Dendritic cell treated with granulocyte-macrophage colony-stimulating factor and Interleukin-4, amounts not matched to agents 40 ng/mL and 50 ng/mL, for 4 days (primary cell): Measurements from ENCODE around the gene GFI1B.
A peak's percentile ranks its signal among the peaks of the same experiment; 100 is the strongest.
"Not testable (repeated sequence)": the region's sequence is repeated elsewhere in the genome, so short reads cannot be mapped to it uniquely, and the experiment has no call there.

Source experiments
- H3K27ac Mint-ChIP-seq: one replicate; pipeline ENCODE4 v1.8.0; 2022; ENCODE audit warnings: mild to moderate bottlenecking, mixed read lengths
- H3K27me3 Mint-ChIP-seq: one replicate; pipeline ENCODE4 v1.8.0; 2022; ENCODE audit warnings: mild to moderate bottlenecking, mixed read lengths
- H3K36me3 Mint-ChIP-seq: one replicate; pipeline ENCODE4 v1.8.0; 2022; ENCODE audit warnings: low read depth, mixed read lengths
- H3K4me1 Mint-ChIP-seq: one replicate; pipeline ENCODE4 v1.8.0; 2022; ENCODE audit warnings: low read depth, mixed read lengths
- H3K4me3 Mint-ChIP-seq: one replicate; pipeline ENCODE4 v1.8.0; 2022; ENCODE audit warnings: mild to moderate bottlenecking, moderate library complexity, mixed read lengths
- H3K9me3 Mint-ChIP-seq: one replicate; pipeline ENCODE4 v1.8.0; 2022; ENCODE audit warnings: mixed read lengths
- intact Hi-C: fragments of 100-400 bp; cut with micrococcal nuclease; formaldehyde crosslinking; loops from one replicate; pipeline ENCODE4 v1.15.0; 2022

The GFI1B gene

GRCh38 chr9:132991351-132992300 is 13.1 kb downstream of the GFI1B start:
- peaks cover 41% of the 10 kb centered on the region for H3K4me1 Mint-ChIP-seq
- no peaks in the 10 kb centered on the region for H3K36me3 Mint-ChIP-seq
- intact Hi-C loops = no loop called here
- peak overlapping the region; percentile 11 for H3K27ac Mint-ChIP-seq
- H3K4me3 Mint-ChIP-seq = no peak overlapping the region
- H3K27me3 Mint-ChIP-seq = peaks cover 64% of the 10 kb centered on the region
- H3K9me3 Mint-ChIP-seq = no peaks in the 10 kb centered on the region

GRCh38 chr9:132993511-132993939 is 15.0 kb downstream of the GFI1B start:
- H3K4me3 Mint-ChIP-seq = no peak overlapping the region
- H3K9me3 Mint-ChIP-seq = no peaks in the 10 kb centered on the region
- no peak overlapping the region for H3K27ac Mint-ChIP-seq
- H3K27me3 Mint-ChIP-seq = peaks cover 49% of the 10 kb centered on the region
- peaks cover 41% of the 10 kb centered on the region for H3K4me1 Mint-ChIP-seq
- intact Hi-C loops = no loop called here
- no peaks in the 10 kb centered on the region for H3K36me3 Mint-ChIP-seq

- H3K4me1 Mint-ChIP-seq = peaks cover 41% of the 10 kb centered on the region
- peaks cover 52% of the 10 kb centered on the region for H3K27me3 Mint-ChIP-seq
- no peak overlapping the region for H3K4me3 Mint-ChIP-seq
- intact Hi-C loops = no loop called here
- H3K9me3 Mint-ChIP-seq = no peaks in the 10 kb centered on the region
- H3K27ac Mint-ChIP-seq = peak overlapping the region; percentile 20
- H3K36me3 Mint-ChIP-seq = no peaks in the 10 kb centered on the region
These were observed 16.1 kb downstream of the GFI1B start for GRCh38 chr9:132994410-132995120.

- intact Hi-C loops = no loop called here
- H3K9me3 Mint-ChIP-seq = no peaks in the 10 kb centered on the region
- H3K4me1 Mint-ChIP-seq = peaks cover 41% of the 10 kb centered on the region
- peak overlapping the region; percentile 20 for H3K27ac Mint-ChIP-seq
- no peaks in the 10 kb centered on the region for H3K36me3 Mint-ChIP-seq
- H3K27me3 Mint-ChIP-seq = peaks cover 55% of the 10 kb centered on the region
- H3K4me3 Mint-ChIP-seq = no peak overlapping the region
These were observed 16.6 kb downstream of the GFI1B start for GRCh38 chr9:132995121-132995420.

GRCh38 chr9:132995879-132996278 is 17.4 kb downstream of the GFI1B start:
- intact Hi-C loops = no loop called here
- H3K9me3 Mint-ChIP-seq = no peaks in the 10 kb centered on the region
- H3K4me3 Mint-ChIP-seq = no peak overlapping the region
- peaks cover 41% of the 10 kb centered on the region for H3K4me1 Mint-ChIP-seq
- H3K36me3 Mint-ChIP-seq = no peaks in the 10 kb centered on the region
- H3K27me3 Mint-ChIP-seq = peaks cover 55% of the 10 kb centered on the region
- peak overlapping the region; percentile 37 for H3K27ac Mint-ChIP-seq

GRCh38 chr9:132996526-132996925 is 18.0 kb downstream of the GFI1B start:
- H3K4me3 Mint-ChIP-seq = no peak overlapping the region
- no peaks in the 10 kb centered on the region for H3K9me3 Mint-ChIP-seq
- intact Hi-C loops = no loop called here
- H3K27me3 Mint-ChIP-seq = peaks cover 49% of the 10 kb centered on the region
- no peaks in the 10 kb centered on the region for H3K36me3 Mint-ChIP-seq
- H3K4me1 Mint-ChIP-seq = peaks cover 39% of the 10 kb centered on the region
- peak overlapping the region; percentile 37 for H3K27ac Mint-ChIP-seq

- Mint-ChIP-seq H3K4me1 (peaks cover 35% of the 10 kb centered on the region), H3K4me3 (no peak overlapping the region), H3K9me3 (no peaks in the 10 kb centered on the region), H3K36me3 (no peaks in the 10 kb centered on the region), H3K27me3 (peaks cover 48% of the 10 kb centered on the region), H3K27ac (no peak overlapping the region)
- intact Hi-C loops = no loop called here
These were observed 19.1 kb downstream of the GFI1B start for GRCh38 chr9:132997591-132997990.

- H3K9me3 Mint-ChIP-seq, H3K27ac Mint-ChIP-seq, H3K36me3 Mint-ChIP-seq, H3K4me3 Mint-ChIP-seq, intact Hi-C loops: not testable (repeated sequence)
- peaks cover 48% of the 10 kb centered on the region for H3K27me3 Mint-ChIP-seq
- peaks cover 42% of the 10 kb centered on the region for H3K4me1 Mint-ChIP-seq
These were observed 19.7 kb downstream of the GFI1B start for GRCh38 chr9:132998221-132998620.

GRCh38 chr9:132998831-132999635 is 20.5 kb downstream of the GFI1B start:
- Mint-ChIP-seq H3K4me3 (no peak overlapping the region), H3K4me1 (peaks cover 44% of the 10 kb centered on the region), H3K9me3 (no peaks in the 10 kb centered on the region), H3K27me3 (peaks cover 52% of the 10 kb centered on the region), H3K36me3 (no peaks in the 10 kb centered on the region), H3K27ac (peak overlapping the region; percentile 3)
- intact Hi-C loops = no loop called here

GRCh38 chr9:133002147-133003070 is 23.9 kb downstream of the GFI1B start:
- intact Hi-C loops = no loop called here
- Mint-ChIP-seq H3K4me1 (peaks cover 39% of the 10 kb centered on the region), H3K4me3 (no peak overlapping the region), H3K36me3 (no peaks in the 10 kb centered on the region), H3K27me3 (peaks cover 50% of the 10 kb centered on the region), H3K9me3 (peaks cover 9% of the 10 kb centered on the region), H3K27ac (peak overlapping the region; percentile 3)

- Mint-ChIP-seq H3K4me1 (peaks cover 40% of the 10 kb centered on the region), H3K27ac (no peak overlapping the region), H3K36me3 (no peaks in the 10 kb centered on the region), H3K27me3 (peaks cover 53% of the 10 kb centered on the region), H3K9me3 (peaks cover 9% of the 10 kb centered on the region), H3K4me3 (no peak overlapping the region)
- intact Hi-C loops = no loop called here
These were observed 24.6 kb downstream of the GFI1B start for GRCh38 chr9:133003071-133003461.

- Mint-ChIP-seq H3K36me3 (no peaks in the 10 kb centered on the region), H3K9me3 (peaks cover 9% of the 10 kb centered on the region), H3K4me1 (peaks cover 46% of the 10 kb centered on the region), H3K4me3 (no peak overlapping the region), H3K27ac (peak overlapping the region; percentile 73), H3K27me3 (peaks cover 57% of the 10 kb centered on the region)
- intact Hi-C loops = no loop called here
These were observed 25.2 kb downstream of the GFI1B start for GRCh38 chr9:133003671-133004090.
